DND-41 (cell line): ENCODE results near the gene ANGPTL1.

Experiments used
- ATAC-seq: fragments of 200-7000 bp; cut with Tn5 transposase; 3 replicates; pipeline ENCODE4 v1.9.1; 2021; ENCODE audit warnings: low read depth; ENCODE audit not compliant: insufficient read depth
- DNase-seq: peaks from one replicate; pipeline ENCODE4 v3.0.0-alpha.2; 2020
- H2AFZ ChIP-seq: 2 replicates; pipeline ENCODE4 v1.6.0; 2012; ENCODE audit warnings: low read depth, low read length
- H3K27ac ChIP-seq: 2 replicates; pipeline ENCODE4 v1.5.1; 2012; ENCODE audit warnings: low read length, inconsistent platforms
- H3K27me3 ChIP-seq: fragments of 200-600 bp; sonication (generic); 2 replicates; pipeline ENCODE4 v1.6.0; 2012; ENCODE audit warnings: low read length, mild to moderate bottlenecking, inconsistent platforms; ENCODE audit not compliant: insufficient read depth, poor library complexity
- H3K36me3 ChIP-seq: 2 replicates; pipeline ENCODE4 v1.5.1; 2012; ENCODE audit warnings: low read length, inconsistent platforms; ENCODE audit not compliant: insufficient read depth
- H3K4me1 ChIP-seq: 2 replicates; pipeline ENCODE4 v1.5.1; 2012; ENCODE audit warnings: mild to moderate bottlenecking, low read length; ENCODE audit not compliant: insufficient read depth
- H3K4me2 ChIP-seq: 2 replicates; pipeline ENCODE4 v1.6.0; 2012; ENCODE audit warnings: mild to moderate bottlenecking, moderate library complexity, low read length, inconsistent platforms; ENCODE audit not compliant: insufficient read depth
- H3K4me3 ChIP-seq, 2 experiments: fragments of 200-600 bp in 1 of 2; shearing (Covaris generic) in 1 of 2; 2 replicates each; pipeline ENCODE4 v1.5.1; 2012 to 2016; ENCODE audit warnings: inconsistent platforms in 2 of 2, low read length in 2 of 2, mild to moderate bottlenecking in 2 of 2, low read depth in 1 of 2, moderate library complexity in 1 of 2
- H3K79me2 ChIP-seq: 2 replicates; pipeline ENCODE4 v1.6.0; 2012; ENCODE audit warnings: low read length, inconsistent platforms; ENCODE audit not compliant: insufficient read depth
- H3K9ac ChIP-seq: 2 replicates; pipeline ENCODE4 v1.6.0; 2012; ENCODE audit warnings: low read depth, mild to moderate bottlenecking, inconsistent platforms, low read length, moderate library complexity
- H3K9me3 ChIP-seq: 2 replicates; pipeline ENCODE4 v1.5.1; 2012; ENCODE audit warnings: low read length, moderate library complexity, mild to moderate bottlenecking, inconsistent platforms; ENCODE audit not compliant: insufficient read depth, severe bottlenecking
- H4K20me1 ChIP-seq: 2 replicates; pipeline ENCODE4 v1.6.0; 2012; ENCODE audit warnings: low read length; ENCODE audit not compliant: insufficient read depth
- EZH2 ChIP-seq: IDR thresholded peaks from 3 replicates; pipeline ENCODE4 v1.6.1; 2012; ENCODE audit warnings: borderline replicate concordance, low read depth, mild to moderate bottlenecking, moderate library complexity, low read length, inconsistent platforms; ENCODE audit not compliant: severe bottlenecking
- TF ChIP-seq, protein P1 (sequence below): IDR thresholded peaks from 2 replicates; pipeline ENCODE4 v1.5.1; 2012; ENCODE audit warnings: borderline replicate concordance, low read length, moderate library complexity, mild to moderate bottlenecking; ENCODE audit not compliant: poor library complexity, severe bottlenecking; ENCODE audit errors: extremely low read depth

ANGPTL1 gene

GRCh38 chr1:178819123-178819522 lies 51.8 kb downstream of the ANGPTL1 start:
- Histone ChIP-seq H3K4me1 (no peaks in the 10 kb centered on the region), H3K4me2 (no peak overlapping the region), H3K9ac (no peak overlapping the region), H2AFZ (no peak overlapping the region), H3K4me3 (no peak overlapping the region), H3K9me3 (no peaks in the 10 kb centered on the region), H3K27ac (no peak overlapping the region), H3K79me2 (no peaks in the 10 kb centered on the region), H4K20me1 (0 out of 2 replicates have a peak, but pooled peaks cover 4% of the 10 kb centered on the region), H3K36me3 (peaks cover 25% of the 10 kb centered on the region), H3K27me3 (no peaks in the 10 kb centered on the region)
- TF ChIP-seq EZH2: no peak
- TF ChIP-seq, protein P1, sequence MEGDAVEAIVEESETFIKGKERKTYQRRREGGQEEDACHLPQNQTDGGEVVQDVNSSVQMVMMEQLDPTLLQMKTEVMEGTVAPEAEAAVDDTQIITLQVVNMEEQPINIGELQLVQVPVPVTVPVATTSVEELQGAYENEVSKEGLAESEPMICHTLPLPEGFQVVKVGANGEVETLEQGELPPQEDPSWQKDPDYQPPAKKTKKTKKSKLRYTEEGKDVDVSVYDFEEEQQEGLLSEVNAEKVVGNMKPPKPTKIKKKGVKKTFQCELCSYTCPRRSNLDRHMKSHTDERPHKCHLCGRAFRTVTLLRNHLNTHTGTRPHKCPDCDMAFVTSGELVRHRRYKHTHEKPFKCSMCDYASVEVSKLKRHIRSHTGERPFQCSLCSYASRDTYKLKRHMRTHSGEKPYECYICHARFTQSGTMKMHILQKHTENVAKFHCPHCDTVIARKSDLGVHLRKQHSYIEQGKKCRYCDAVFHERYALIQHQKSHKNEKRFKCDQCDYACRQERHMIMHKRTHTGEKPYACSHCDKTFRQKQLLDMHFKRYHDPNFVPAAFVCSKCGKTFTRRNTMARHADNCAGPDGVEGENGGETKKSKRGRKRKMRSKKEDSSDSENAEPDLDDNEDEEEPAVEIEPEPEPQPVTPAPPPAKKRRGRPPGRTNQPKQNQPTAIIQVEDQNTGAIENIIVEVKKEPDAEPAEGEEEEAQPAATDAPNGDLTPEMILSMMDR: no peak
- ATAC-seq (no peak), DNase-seq (no peak)

GRCh38 chr1:178818416-178818815 lies 52.5 kb downstream of the ANGPTL1 start:
- Histone ChIP-seq H3K9me3 (no peaks in the 10 kb centered on the region), H3K36me3 (peaks cover 24% of the 10 kb centered on the region), H3K79me2 (no peaks in the 10 kb centered on the region), H4K20me1 (0 out of 2 replicates have a peak, but pooled peaks cover 4% of the 10 kb centered on the region), H3K9ac (no peak overlapping the region), H3K27me3 (no peaks in the 10 kb centered on the region), H3K4me2 (no peak overlapping the region), H3K4me1 (no peaks in the 10 kb centered on the region), H3K4me3 (no peak overlapping the region), H2AFZ (no peak overlapping the region), H3K27ac (no peak overlapping the region)
- DNase-seq (no peak), ATAC-seq (no peak)
- TF ChIP-seq, protein P1: no peak
- no peak for TF ChIP-seq EZH2

GRCh38 chr1:178810585-178810984 lies 60.3 kb downstream of the ANGPTL1 start:
- Histone ChIP-seq H3K4me3 (no peak overlapping the region), H3K9me3 (no peaks in the 10 kb centered on the region), H3K36me3 (peaks cover 22% of the 10 kb centered on the region), H3K4me2 (no peak overlapping the region), H3K27me3 (no peaks in the 10 kb centered on the region), H3K79me2 (no peaks in the 10 kb centered on the region), H2AFZ (no peak overlapping the region), H4K20me1 (0 out of 2 replicates have a peak, but pooled peaks cover 3% of the 10 kb centered on the region), H3K9ac (no peak overlapping the region), H3K27ac (no peak overlapping the region), H3K4me1 (no peaks in the 10 kb centered on the region)
- TF ChIP-seq, protein P1: no peak
- TF ChIP-seq EZH2: no peak
- ATAC-seq (no peak), DNase-seq (no peak)

DNA sequence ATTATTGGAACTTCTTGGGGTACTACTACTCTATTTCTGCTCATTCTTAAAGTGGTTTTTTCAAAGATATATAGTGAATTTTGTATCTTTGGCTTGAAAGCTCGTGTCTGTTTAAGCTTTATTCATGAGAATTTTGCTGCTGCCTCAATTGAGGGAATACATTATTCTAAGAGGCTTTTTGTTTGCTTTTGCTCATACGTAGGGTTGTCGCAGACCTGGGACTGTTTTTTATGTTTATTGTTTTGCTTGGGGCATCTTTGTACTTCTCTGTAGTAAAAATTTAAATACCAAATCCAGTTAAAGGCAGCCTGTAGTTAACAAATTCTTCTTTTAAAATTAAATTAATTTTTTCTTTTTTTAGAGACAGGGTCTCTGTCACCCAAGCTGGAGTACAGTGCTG lies 62.3 kb downstream of the ANGPTL1 start:
- Histone ChIP-seq H3K4me3 (no peak overlapping the region), H3K79me2 (no peaks in the 10 kb centered on the region), H3K4me1 (no peaks in the 10 kb centered on the region), H2AFZ (no peak overlapping the region), H3K27ac (no peak overlapping the region), H3K4me2 (no peak overlapping the region), H4K20me1 (0 out of 2 replicates have a peak, but pooled peaks cover 3% of the 10 kb centered on the region), H3K9me3 (no peaks in the 10 kb centered on the region), H3K27me3 (no peaks in the 10 kb centered on the region), H3K9ac (no peak overlapping the region), H3K36me3 (peaks cover 11% of the 10 kb centered on the region; the same call in 1 of the 2 replicates)
- TF ChIP-seq EZH2: no peak
- TF ChIP-seq, protein P1: no peak
- ATAC-seq: no peak
- no peak for DNase-seq
